Keratinocyte (primary cell): ENCODE results near the gene TBC1D14.

Experiments used
- CTCF ChIP-seq, 3 experiments: IDR thresholded peaks in 1 of 3; conservative IDR thresholded peaks in 1 of 3; optimal IDR thresholded peaks in 1 of 3; 2 replicates in 2 of 3; 3 replicates in 1 of 3; pipeline versions ENCODE3 to v1.5.1; 2011; ENCODE audit warnings: low read length in 3 of 3, mild to moderate bottlenecking in 3 of 3, moderate library complexity in 2 of 3, control low read depth in 1 of 3, inconsistent platforms in 1 of 3; ENCODE audit not compliant: insufficient read depth in 2 of 3; ENCODE audit errors: extremely low read depth in 1 of 3
- EZH2 ChIP-seq: IDR thresholded peaks from one replicate; pipeline ENCODE4 v1.6.1; 2012; ENCODE audit warnings: inconsistent platforms, mild to moderate bottlenecking, low read length, moderate library complexity

GRCh38 chr4:6918338-6918737 is 8.7 kb downstream of the TBC1D14 start:
- no peak for TF ChIP-seq CTCF (optimal IDR thresholded peaks at IDR 0.05 in 1 of 3, IDR thresholded peaks at IDR 0.05 in 1 of 3, conservative IDR thresholded peaks at IDR 0.05 in 1 of 3; ENCODE audit: extremely low read depth in 1 of 3, insufficient read depth in 2 of 3, low read length in 3 of 3)
- TF ChIP-seq EZH2, result no peak
